Neural crest cell (in vitro differentiated cells): Measurements from ENCODE around the gene DBH. TPM values are rescaled to one million over a fixed set of nuclear protein-coding genes. Genes with fewer than 3 reads are reported as not detected.

Experiments
- DNase-seq: peaks from one replicate; pipeline ENCODE4 v3.0.0; 2021; ENCODE audit warnings: low read depth, mixed read lengths, low spot score
- H3K27ac Mint-ChIP-seq: one replicate; pipeline ENCODE4 v1.8.0; 2021; ENCODE audit warnings: mild to moderate bottlenecking, mixed read lengths; ENCODE audit not compliant: unreplicated experiment
- H3K27me3 Mint-ChIP-seq: 2 replicates; pipeline ENCODE4 v1.8.0; 2021; ENCODE audit warnings: low read depth, mild to moderate bottlenecking, mixed read lengths
- H3K36me3 Mint-ChIP-seq: 2 replicates; pipeline ENCODE4 v1.8.0; 2021; ENCODE audit warnings: low read depth, mild to moderate bottlenecking, mixed read lengths
- H3K4me1 Mint-ChIP-seq: 2 replicates; pipeline ENCODE4 v1.8.0; 2021; ENCODE audit warnings: mixed read lengths
- H3K4me3 Mint-ChIP-seq: one replicate; pipeline ENCODE4 v1.8.0; 2021; ENCODE audit warnings: mild to moderate bottlenecking, mixed read lengths
- H3K9me3 Mint-ChIP-seq: 2 replicates; pipeline ENCODE4 v1.8.0; 2021; ENCODE audit warnings: mixed read lengths
- CTCF ChIP-seq: fragments of 200-600 bp; sonication (generic); conservative IDR thresholded peaks from 2 replicates; pipeline ENCODE4 v1.5.0; 2021; ENCODE audit warnings: antibody characterized with exemption, mild to moderate bottlenecking
- total RNA-seq: library from RNA; stranded (reverse); gene quantifications from 2 replicates; pipeline ENCODE4 v1.2.1, GENCODE V29; 2021

Gene DBH
- total RNA-seq, 1 donor from 2014 or later = 0.75 TPM

GRCh38 chr9:133691626-133692363 lies 55.6 kb downstream of the DBH start:
- Mint-ChIP-seq H3K9me3 (no peaks in the 10 kb centered on the region), H3K36me3 (no peaks in the 10 kb centered on the region), H3K4me3 (no peak overlapping the region), H3K27me3 (no peaks in the 10 kb centered on the region), H3K27ac (no peak overlapping the region), H3K4me1 (peaks cover 18% of the 10 kb centered on the region)
- no peak for DNase-seq
- TF ChIP-seq CTCF = no peak

GRCh38 chr9:133692364-133692985 lies 56.3 kb downstream of the DBH start:
- DNase-seq = no peak
- TF ChIP-seq CTCF = no peak
- Mint-ChIP-seq H3K4me3 (no peak overlapping the region), H3K36me3 (no peaks in the 10 kb centered on the region), H3K27ac (no peak overlapping the region), H3K9me3 (no peaks in the 10 kb centered on the region), H3K4me1 (peaks cover 18% of the 10 kb centered on the region), H3K27me3 (no peaks in the 10 kb centered on the region)

- H3K36me3 Mint-ChIP-seq = no peaks in the 10 kb centered on the region
- DNase-seq = no peak
- no peaks in the 10 kb centered on the region for H3K9me3 Mint-ChIP-seq
- TF ChIP-seq CTCF = no peak
- no peaks in the 10 kb centered on the region for H3K27me3 Mint-ChIP-seq
- H3K27ac Mint-ChIP-seq = no peak overlapping the region
- peaks cover 18% of the 10 kb centered on the region for H3K4me1 Mint-ChIP-seq
- H3K4me3 Mint-ChIP-seq = no peak overlapping the region
Observed at GRCh38 chr9:133693116-133693515, 57.0 kb downstream of the DBH start.

GRCh38 chr9:133693703-133694529 lies 57.8 kb downstream of the DBH start:
- Mint-ChIP-seq H3K27ac (no peak overlapping the region), H3K36me3 (no peaks in the 10 kb centered on the region), H3K4me3 (no peak overlapping the region), H3K27me3 (no peaks in the 10 kb centered on the region), H3K4me1 (peaks cover 18% of the 10 kb centered on the region), H3K9me3 (no peaks in the 10 kb centered on the region)
- DNase-seq = no peak
- TF ChIP-seq CTCF = no peak

- TF ChIP-seq CTCF = no peak
- no peak for DNase-seq
- H3K4me3 Mint-ChIP-seq = no peak overlapping the region
- peaks cover 18% of the 10 kb centered on the region for H3K4me1 Mint-ChIP-seq
- H3K36me3 Mint-ChIP-seq = no peaks in the 10 kb centered on the region
- no peak overlapping the region for H3K27ac Mint-ChIP-seq
- H3K9me3 Mint-ChIP-seq = no peaks in the 10 kb centered on the region
- H3K27me3 Mint-ChIP-seq = no peaks in the 10 kb centered on the region
Observed at GRCh38 chr9:133694686-133695085, 58.5 kb downstream of the DBH start.
